GM21723 (cell line): Measurements from ENCODE around the gene PPM1N.

Source experiments
- ATAC-seq: cut with Tn5 transposase; IDR thresholded peaks from one replicate; pipeline ENCODE4 v1.9.1; 2021; ENCODE audit warnings: mild to moderate bottlenecking, moderate library complexity; ENCODE audit not compliant: unreplicated experiment

Gene PPM1N

GRCh38 chr19:45498411-45499195 is at the start of gene PPM1N:
PPM1N (plus strand) TSS chr19:45498443; CDS start chr19:45498473, 30 bp downstream.
- no peak for ATAC-seq

GRCh38 chr19:45448887-45449299 is 49.4 kb upstream of the PPM1N start:
- no peak for ATAC-seq

DNA sequence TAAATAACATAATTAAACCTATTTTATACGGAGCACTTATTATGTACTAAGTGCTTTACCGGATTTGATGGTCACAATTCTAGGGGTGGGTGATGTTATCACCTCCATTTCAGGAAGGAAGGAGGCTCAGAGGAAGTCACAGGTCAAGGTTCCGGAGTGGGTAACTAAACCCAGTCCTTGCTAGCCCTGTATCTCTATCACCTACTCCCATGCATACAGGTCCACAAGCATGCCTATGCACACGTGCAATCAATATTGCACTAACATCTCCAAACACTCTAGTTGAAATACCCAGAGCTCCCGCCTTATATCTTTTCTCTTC is 48.3 kb upstream of the PPM1N start:
- no peak for ATAC-seq

DNA sequence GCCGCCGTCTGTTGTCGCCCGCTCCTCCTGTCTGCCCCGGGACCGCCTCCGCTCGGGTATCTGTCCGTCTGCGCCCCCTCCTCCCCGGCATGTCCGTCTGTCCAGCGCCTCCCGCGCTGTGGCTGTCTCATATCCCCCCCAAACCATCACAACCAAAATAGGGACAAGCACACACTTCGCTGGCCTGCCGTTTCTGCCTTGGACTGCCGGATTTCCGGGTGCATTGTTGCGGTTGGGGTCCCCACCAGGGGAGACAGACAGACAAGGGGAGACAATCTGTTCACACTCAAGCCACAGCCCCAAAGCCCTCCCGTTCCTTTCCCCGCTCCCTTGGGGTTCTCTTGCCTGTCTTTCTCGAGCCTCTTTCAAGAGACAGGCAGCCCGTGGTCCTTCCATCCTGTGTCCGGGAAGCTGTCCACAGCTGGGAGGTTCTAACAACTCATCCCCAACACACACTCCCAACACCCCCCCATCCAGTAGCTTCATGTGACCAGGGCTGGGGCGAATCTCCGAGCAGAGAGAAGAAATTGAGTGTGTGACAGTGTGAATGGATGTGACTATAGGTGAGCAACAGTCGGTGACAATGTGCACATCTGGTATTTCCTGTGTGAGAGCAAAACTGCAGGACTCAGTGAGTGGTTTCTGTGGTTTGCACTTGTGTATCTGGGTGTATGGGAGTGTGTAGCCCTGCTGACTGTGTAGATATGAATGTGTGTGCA is 47.0 kb upstream of the PPM1N start:
- ATAC-seq = no peak

GRCh38 chr19:45451850-45452387 is 46.3 kb upstream of the PPM1N start:
- no peak for ATAC-seq

DNA sequence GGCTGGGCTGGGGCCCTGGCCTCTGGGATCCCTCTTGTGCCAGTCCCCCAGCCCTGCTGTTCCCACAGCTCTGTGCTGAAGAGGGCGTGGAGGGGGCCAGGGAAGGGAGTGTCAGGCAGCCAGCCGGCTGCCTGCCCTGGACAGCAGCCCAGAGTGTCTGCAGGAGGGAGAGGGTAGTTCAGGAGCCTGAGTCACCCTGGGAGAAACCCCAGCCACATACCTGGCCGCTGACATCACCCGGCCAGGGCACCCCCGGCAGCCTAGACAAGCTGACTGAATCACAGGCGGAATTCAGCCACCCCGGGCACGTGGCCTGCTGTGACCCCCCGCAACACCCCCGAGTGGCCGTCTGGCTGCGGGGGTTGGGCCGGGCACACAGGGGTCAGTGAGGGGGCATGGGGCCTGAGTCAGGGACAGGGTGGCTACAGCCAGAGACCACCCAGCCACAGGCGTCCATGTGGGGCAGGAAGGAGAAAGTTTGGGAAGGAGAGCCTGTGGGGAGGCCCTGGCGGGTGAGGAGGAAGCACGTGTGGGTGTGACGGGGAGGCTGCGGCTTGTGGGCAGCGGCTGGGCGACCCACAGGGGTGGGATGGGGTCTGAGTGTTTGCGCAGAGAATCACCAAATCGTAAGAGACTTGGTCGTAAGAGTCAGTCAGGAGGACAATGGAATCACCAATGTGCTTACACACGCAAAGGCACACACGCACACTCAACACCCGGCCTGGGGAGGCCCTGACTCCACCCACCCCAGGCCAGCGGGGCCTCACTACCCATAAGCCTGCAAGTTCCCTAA is 42.3 kb upstream of the PPM1N start:
- ATAC-seq = peak; percentile 40

GRCh38 chr19:45456500-45456815 is 41.8 kb upstream of the PPM1N start:
- ATAC-seq = no peak

- no peak for ATAC-seq
These were observed 40.5 kb upstream of the PPM1N start for GRCh38 chr19:45457776-45458175.

GRCh38 chr19:45460807-45461347 is 37.4 kb upstream of the PPM1N start:
- ATAC-seq = no peak

DNA sequence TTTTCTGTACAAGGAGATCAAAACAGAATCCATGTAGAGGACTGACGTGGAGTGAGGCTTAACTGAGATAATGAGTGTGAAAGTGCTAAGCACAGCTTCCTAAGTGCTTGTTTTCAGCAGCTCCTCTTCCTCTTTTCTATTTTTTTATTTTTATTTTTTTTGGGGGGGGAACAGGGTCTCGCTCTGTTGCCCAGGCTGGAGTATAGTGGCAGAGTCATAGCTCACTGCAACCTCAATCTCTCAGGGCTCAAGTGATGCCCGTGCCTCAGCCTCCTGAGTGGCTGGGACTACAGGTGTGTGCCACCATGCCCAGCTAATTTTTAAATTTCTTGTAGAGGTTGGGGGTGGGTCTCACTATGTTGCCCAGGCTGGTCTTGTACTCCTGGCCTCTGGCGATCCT is 36.1 kb upstream of the PPM1N start:
- ATAC-seq = no peak

DNA sequence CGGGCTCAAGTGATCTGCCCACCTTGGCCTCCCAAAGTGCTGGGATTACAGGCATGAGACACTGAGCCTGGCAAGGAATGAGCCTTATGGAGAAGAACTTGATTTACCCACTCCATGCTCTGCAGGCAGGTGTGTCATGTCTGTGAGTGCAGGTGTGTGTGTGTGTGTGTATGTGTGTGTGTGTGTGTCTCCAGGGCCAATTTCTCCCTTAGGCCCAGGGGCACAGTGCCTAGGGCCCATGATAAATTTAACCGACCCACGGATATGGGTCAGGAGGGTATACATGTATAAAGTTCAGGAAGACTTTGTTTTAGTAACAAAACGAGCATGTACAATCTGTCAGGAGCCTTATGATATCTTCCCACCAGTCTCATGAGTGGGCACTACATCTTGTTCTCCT is 35.0 kb upstream of the PPM1N start:
- ATAC-seq = no peak

DNA sequence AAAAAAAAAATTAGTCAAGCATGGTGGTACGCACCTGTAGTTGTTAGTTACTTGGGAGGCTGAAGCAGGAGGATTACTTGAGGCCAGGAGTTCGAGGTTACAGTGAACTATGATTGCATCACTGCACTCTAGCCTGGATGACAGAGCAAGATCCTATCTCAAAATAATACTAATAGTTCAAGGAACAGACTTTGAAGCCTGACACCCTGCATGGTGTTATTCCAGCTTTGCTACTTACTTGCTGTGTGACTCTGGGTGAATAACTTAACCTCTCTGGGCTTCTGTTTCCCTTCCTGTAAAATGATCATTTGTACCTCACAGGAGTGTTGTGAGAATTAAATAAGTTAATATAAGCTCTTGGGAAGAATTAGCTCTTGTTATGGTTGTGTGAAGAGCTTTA is 34.0 kb upstream of the PPM1N start:
- ATAC-seq = no peak

DNA sequence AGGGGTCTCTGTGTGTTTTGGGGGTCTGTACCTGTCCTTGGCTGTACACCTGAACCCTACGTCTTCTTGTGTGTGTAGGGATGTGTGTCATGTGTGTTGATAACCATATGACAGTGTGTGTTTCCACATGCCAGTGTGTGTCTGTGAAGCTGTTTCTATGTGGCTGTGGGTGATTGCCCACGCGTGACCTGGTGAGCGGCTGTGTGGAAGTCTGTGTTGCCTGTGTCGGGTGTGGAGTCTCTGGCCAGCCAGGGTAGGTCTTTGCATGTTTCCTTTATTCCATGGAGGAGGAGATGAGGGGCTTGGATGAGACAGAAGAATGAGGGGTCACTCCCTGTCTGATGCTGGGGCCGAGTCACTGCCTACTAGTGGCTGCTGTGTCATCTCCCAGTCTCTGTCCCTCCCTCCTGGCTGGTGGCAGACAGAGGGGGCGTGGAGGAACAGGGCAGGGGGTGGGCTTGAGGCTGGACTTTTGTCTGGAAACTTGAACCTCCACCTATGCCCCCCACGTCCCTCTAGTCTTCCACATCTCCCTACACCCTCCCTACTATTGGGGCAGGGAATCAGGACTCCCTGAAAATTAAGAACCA is 33.3 kb upstream of the PPM1N start:
- no peak for ATAC-seq

GRCh38 chr19:45467115-45467455 is 31.2 kb upstream of the PPM1N start:
- no peak for ATAC-seq

- peak; percentile 38 for ATAC-seq
These were observed 30.6 kb upstream of the PPM1N start, which contains the start of gene FOSB for GRCh38 chr19:45467456-45468158. FOSB (plus strand) TSS chr19:45467996; CDS start chr19:45468587, 591 bp downstream.

DNA sequence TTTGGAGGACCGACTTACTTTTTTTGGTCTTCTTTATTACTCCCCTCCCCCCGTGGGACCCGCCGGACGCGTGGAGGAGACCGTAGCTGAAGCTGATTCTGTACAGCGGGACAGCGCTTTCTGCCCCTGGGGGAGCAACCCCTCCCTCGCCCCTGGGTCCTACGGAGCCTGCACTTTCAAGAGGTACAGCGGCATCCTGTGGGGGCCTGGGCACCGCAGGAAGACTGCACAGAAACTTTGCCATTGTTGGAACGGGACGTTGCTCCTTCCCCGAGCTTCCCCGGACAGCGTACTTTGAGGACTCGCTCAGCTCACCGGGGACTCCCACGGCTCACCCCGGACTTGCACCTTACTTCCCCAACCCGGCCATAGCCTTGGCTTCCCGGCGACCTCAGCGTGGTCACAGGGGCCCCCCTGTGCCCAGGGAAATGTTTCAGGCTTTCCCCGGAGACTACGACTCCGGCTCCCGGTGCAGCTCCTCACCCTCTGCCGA is 30.0 kb upstream of the PPM1N start:
- ATAC-seq = no peak

- ATAC-seq = peak; percentile 24
These were observed 29.5 kb upstream of the PPM1N start for GRCh38 chr19:45468803-45469131.

GRCh38 chr19:45469132-45469944 is 28.9 kb upstream of the PPM1N start:
- ATAC-seq = peak; percentile 54

DNA sequence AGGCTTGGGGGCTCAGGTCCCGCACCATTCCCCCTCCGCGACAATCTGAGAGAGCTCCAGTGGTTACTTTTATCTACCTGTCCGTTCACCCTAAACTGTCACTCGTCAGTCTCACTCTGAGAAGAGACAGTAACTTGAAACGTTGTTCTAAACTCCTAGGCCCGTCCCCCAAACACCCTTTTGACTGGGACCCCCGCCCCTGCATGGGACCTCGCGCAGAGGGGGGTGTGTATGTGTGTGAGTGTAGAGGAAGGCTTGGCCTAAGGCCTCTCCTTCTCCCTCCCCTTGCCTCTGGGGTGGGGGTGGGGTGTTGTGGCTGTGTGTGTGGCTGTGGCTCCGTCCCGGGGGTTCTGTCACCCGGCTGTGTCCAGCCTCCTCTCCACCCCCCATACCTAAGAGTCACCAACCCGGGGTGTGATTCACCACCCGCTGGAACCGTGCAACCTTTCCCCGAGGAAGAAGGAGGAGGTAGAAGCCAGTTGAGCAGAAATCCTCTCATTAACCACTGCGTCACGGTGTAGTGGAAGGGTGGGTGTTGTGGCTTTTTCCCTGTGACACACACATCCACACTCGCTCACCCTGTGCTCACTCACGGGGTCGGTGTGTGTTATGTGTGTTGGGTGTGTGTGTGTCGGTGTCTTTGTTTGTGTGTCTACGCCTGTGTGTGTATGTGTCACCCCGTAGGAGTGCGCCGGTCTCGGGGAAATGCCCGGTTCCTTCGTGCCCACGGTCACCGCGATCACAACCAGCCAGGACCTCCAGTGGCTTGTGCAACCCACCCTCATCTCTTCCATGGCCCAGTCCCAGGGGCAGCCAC is 28.1 kb upstream of the PPM1N start:
- ATAC-seq = no peak
